Transverse colon (tissue), 4 donors: Measurements from ENCODE around the gene KRT3. TPM values are rescaled to one million over a fixed set of nuclear protein-coding genes. Genes with fewer than 3 reads are reported as not detected.

ENCODE experiments used
- DNase-seq: peaks from one replicate; pipeline ENCODE4 v3.0.0-alpha.2; 2019
- H3K27ac ChIP-seq, 4 donors: fragments of 200-600 bp; sonication (generic); 2 replicates each; pipeline ENCODE4 v1.5.1; 2016 to 2018; ENCODE audit warnings: inconsistent platforms in 4 of 4
- H3K27me3 ChIP-seq: fragments of 200-600 bp; sonication (generic); 2 replicates; pipeline ENCODE4 v1.5.1; 2017; ENCODE audit warnings: inconsistent platforms
- H3K36me3 ChIP-seq, 4 donors: fragments of 200-600 bp; sonication (generic); 2 replicates each; pipeline ENCODE4 v1.5.1; 2017 to 2019; ENCODE audit warnings: inconsistent platforms in 4 of 4
- H3K4me1 ChIP-seq, 4 donors: fragments of 200-600 bp; sonication (generic); 2 replicates each; pipeline ENCODE4 v1.5.1; 2017 to 2020; ENCODE audit warnings: inconsistent platforms in 4 of 4
- H3K4me3 ChIP-seq, 4 donors: fragments of 200-600 bp; sonication (generic); 1 replicate in 1 of 4; 2 replicates in 3 of 4; pipeline versions ENCODE4 v1.5.1 to v1.6.1; 2017 to 2019; ENCODE audit warnings: inconsistent platforms in 4 of 4
- H3K9me3 ChIP-seq, 2 donors: fragments of 200-600 bp; sonication (generic); 2 replicates each; pipeline ENCODE4 v1.5.1; 2017 to 2019; ENCODE audit warnings: inconsistent platforms in 2 of 2
- EP300 ChIP-seq: sonication (generic); formaldehyde crosslinking; IDR thresholded peaks from one replicate; pipeline ENCODE4 v1.6.1; 2017; ENCODE audit warnings: antibody characterized with exemption, low read depth
- POLR2A ChIP-seq: fragments of 450-650 bp; IDR thresholded peaks from one replicate; pipeline ENCODE4 v1.6.1; 2016; ENCODE audit warnings: antibody characterized with exemption, mild to moderate bottlenecking, moderate library complexity
- POLR2AphosphoS5 ChIP-seq, 3 donors: sonication (generic); formaldehyde crosslinking; IDR thresholded peaks; one replicate each; pipeline ENCODE4 v1.6.1; 2016; ENCODE audit warnings: antibody characterized with exemption in 3 of 3
- WGBS, 2 donors: methylation state at CpG; one replicate each; pipeline ENCODE4 v1.1.5; 2018; ENCODE audit warnings: low coverage in 1 of 2; 5-methylcytosine and 5-hydroxymethylcytosine counted together
- in situ Hi-C, 4 donors: fragments of 200-750 bp; cut with MboI; loops; one replicate each; pipeline versions ENCODE4 v1.15.0 to v1.15.1; 2017; ENCODE audit warnings: low sequenced_read_pairs in 3 of 4, low pct_ligation_motif_present in 1 of 4, low pct_unique_long_range_greater_than_20kb in 1 of 4
- intact Hi-C: fragments of 100-400 bp; cut with DNase I; formaldehyde crosslinking; loops from one replicate; pipeline ENCODE4 v1.15.1; 2023; ENCODE audit warnings: low total_unique reads
- total RNA-seq, 4 donors: library from RNA; depleted of rRNA; stranded (reverse); fragments of >200 nt; gene quantifications; one replicate each; pipeline ENCODE4 v1.1.0, GENCODE V29; 2016
- TF ChIP-seq, protein P1 (sequence below), 5 experiments: fragments of 200-600 bp in 3 of 5; fragments of 450-650 bp in 2 of 5; sonication (generic) in 3 of 5; IDR thresholded peaks; 1 replicate in 2 of 5; 2 replicates in 3 of 5; pipeline ENCODE4 v1.5.1; 2016 to 2017; ENCODE audit warnings: antibody characterized with exemption in 5 of 5, inconsistent platforms in 3 of 5, mild to moderate bottlenecking in 2 of 5, moderate library complexity in 1 of 5

KRT3 gene
- total RNA-seq, 4 donors from 2014 or later = not detected

DNA sequence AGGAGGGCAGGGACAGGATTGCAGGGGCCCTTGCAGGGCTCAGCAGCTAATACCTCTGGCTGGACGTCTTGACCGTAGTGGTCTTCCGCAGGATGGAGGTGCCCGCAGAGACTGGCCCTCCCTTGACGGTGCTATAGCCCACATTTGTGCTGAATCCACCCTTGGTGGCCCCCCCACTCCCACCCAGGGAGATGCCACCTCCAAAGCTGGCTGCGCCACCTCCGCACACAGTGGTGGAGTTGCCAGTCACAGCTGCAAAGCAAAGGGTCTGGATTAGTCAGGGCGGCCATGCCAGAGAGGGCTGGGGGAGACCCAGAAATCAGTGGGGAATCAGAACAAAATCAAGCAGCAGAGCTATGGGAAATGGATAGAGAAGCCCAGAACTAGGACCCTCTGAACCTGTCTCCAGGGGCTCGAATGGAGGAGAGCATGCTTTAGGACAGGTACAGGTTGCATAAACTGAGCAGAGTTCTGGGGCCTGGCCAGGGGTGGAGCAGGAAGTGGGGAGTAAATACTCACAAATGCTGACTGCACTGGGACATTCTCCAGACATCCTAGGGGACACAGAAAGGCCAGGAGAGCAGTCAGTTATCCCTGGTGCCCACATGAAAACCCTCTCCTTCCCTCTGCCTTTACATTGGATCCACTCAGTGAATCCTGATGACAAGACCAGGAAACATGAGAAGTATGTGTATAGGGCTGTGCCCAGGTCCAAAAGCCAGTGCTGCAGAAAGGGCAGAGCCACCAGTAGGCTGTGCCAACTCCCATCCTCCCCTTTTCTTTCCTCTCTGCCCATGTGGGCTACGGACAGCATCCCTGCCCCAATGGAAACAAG lies 26.1 kb upstream of the KRT3 start:
- in situ Hi-C loops (no loop called here), intact Hi-C loops (no loop called here)
- peak; percentile 34 for DNase-seq
- WGBS, 2 donors = 14 to 75% methylated on average over 1 to 10 of the region's 10 CpGs
- Histone ChIP-seq H3K27ac (no peak overlapping the region), H3K36me3 (no peaks in the 10 kb centered on the region), H3K4me1 (no peaks in the 10 kb centered on the region), H3K27me3 (peaks cover 10% of the 10 kb centered on the region), H3K9me3 (no peaks in the 10 kb centered on the region), H3K4me3 (no peak overlapping the region)
- TF ChIP-seq POLR2A (no peak), EP300 (no peak), POLR2AphosphoS5 (IDR thresholded peaks at IDR 0.05) (no peak)
- TF ChIP-seq, protein P1, sequence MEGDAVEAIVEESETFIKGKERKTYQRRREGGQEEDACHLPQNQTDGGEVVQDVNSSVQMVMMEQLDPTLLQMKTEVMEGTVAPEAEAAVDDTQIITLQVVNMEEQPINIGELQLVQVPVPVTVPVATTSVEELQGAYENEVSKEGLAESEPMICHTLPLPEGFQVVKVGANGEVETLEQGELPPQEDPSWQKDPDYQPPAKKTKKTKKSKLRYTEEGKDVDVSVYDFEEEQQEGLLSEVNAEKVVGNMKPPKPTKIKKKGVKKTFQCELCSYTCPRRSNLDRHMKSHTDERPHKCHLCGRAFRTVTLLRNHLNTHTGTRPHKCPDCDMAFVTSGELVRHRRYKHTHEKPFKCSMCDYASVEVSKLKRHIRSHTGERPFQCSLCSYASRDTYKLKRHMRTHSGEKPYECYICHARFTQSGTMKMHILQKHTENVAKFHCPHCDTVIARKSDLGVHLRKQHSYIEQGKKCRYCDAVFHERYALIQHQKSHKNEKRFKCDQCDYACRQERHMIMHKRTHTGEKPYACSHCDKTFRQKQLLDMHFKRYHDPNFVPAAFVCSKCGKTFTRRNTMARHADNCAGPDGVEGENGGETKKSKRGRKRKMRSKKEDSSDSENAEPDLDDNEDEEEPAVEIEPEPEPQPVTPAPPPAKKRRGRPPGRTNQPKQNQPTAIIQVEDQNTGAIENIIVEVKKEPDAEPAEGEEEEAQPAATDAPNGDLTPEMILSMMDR (IDR thresholded peaks at IDR 0.05) = no peak

DNA sequence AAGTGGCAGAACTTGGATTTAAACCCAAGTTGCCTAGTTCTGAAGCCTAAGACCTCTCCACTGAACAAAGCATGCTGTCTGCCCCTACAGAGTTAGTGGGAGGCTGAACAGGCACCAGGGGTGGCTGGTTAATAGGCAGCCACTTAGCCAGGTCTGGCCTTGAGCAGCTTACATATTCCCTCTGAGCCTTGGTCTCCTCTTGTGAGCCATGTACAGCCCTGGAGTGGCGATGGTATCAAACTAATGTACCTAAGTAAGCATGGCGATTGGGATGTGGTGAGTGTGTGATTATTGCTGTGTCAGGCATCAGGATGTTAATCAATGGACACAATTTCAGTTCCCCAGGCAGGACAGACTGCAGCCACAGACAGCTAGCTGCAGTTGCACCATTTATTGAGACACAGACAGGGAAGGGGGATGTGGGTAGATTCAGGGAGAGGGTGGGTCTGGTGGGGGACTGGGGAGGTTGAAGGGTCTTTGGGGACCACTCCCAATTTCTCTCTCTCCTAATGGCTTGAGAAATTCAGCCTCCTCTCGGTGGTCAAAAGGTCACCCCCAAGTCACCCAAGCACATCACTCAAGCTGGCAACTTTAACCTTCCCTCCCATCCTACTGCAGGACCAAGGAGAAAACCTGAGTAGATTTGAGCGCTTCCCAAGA lies 25.3 kb upstream of the KRT3 start:
- no peak overlapping the region for H3K27ac ChIP-seq
- WGBS, 2 donors = 60 to 85% methylated on average over 1 to 4 of the region's 4 CpGs
- in situ Hi-C loops = no loop called here

DNA sequence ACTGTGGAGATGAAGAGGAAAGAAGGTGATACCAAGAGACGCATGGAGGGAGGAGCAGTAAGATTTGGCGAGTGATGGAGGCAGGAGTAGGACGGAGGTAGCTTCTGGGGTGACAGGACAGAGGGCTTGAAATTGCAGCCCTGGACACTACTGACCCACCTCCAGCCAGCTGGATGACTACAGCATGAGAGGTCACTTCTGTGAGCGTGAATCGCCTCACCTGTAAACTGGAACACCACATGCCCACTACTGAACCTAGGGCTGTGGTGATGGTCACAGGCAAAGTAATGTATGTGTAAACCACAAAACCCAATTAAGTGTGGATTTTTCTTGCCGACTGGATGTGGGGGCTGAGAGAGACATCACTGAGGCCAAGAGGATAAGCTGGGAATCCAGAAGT lies 24.6 kb upstream of the KRT3 start:
- Histone ChIP-seq H3K9me3 (no peaks in the 10 kb centered on the region), H3K4me3 (no peak overlapping the region), H3K27ac (no peak overlapping the region), H3K4me1 (no peaks in the 10 kb centered on the region), H3K27me3 (peaks cover 10% of the 10 kb centered on the region), H3K36me3 (no peaks in the 10 kb centered on the region)
- no peak for DNase-seq
- in situ Hi-C loops (no loop called here), intact Hi-C loops (no loop called here)
- WGBS, 2 donors = 91 to 93% methylated on average over 4 to 6 of the region's 6 CpGs
- TF ChIP-seq POLR2A = no peak
- TF ChIP-seq, protein P1 (IDR thresholded peaks at IDR 0.05) = no peak
- TF ChIP-seq EP300 = no peak
- TF ChIP-seq POLR2AphosphoS5 (IDR thresholded peaks at IDR 0.05) = no peak

More for the DNA sequence above, 25.3 kb upstream of the KRT3 start:
- H3K36me3 ChIP-seq = no peaks in the 10 kb centered on the region
- peaks cover 10% of the 10 kb centered on the region for H3K27me3 ChIP-seq
- no peaks in the 10 kb centered on the region for H3K9me3 ChIP-seq
- TF ChIP-seq EP300 (no peak), POLR2A (no peak), POLR2AphosphoS5 (IDR thresholded peaks at IDR 0.05) (no peak)
- TF ChIP-seq, protein P1 (IDR thresholded peaks at IDR 0.05) = no peak
- no peaks in the 10 kb centered on the region for H3K4me1 ChIP-seq
- no peak for DNase-seq
- intact Hi-C loops = no loop called here
- H3K4me3 ChIP-seq = no peak overlapping the region

DNA sequence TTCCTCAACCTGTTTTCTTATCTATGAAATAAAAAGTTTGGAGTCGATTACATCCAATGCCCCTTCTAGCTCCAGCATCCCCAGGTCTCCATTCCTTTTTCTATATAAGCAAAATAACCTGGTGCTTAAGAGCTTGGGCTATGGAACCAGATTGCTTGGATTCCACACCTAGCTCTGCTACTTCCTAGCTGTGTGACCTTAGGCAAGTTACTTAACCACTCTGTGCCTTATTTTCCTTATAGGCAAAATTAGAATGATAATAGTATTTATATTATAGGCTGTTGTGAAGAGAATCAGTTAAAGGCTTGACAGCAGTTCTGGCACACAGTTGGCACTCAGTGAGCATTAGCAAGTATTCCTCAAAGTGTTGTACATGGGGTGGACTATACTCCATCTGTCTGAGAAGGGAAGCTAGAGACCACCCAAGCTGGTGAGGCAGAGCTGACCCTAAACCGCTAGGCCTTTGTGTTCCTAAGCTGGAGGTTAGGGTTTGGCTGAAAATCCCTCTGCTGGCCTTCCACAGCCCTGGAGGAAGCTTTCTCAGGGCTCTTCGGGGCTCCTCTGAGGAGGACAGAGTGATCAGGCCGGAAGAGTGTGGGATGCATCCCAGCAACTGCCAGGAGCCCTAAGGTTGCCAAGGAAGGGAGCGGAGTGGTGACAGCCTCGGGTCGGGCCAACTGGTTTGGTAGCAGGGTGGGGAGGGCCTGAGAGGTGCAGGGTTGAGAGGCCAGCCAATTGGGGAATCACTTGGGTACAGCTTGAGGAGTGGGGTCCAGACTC lies 24.0 kb upstream of the KRT3 start:
- no peak overlapping the region for H3K27ac ChIP-seq
- in situ Hi-C loops = no loop called here
- intact Hi-C loops = no loop called here
- H3K4me3 ChIP-seq = no peak overlapping the region
- H3K4me1 ChIP-seq = no peaks in the 10 kb centered on the region
- TF ChIP-seq POLR2A (no peak), POLR2AphosphoS5 (IDR thresholded peaks at IDR 0.05) (no peak), EP300 (no peak)
- TF ChIP-seq, protein P1 (IDR thresholded peaks at IDR 0.05) = no peak
- H3K36me3 ChIP-seq = no peaks in the 10 kb centered on the region
- no peak for DNase-seq
- no peaks in the 10 kb centered on the region for H3K9me3 ChIP-seq
- H3K27me3 ChIP-seq = peaks cover 10% of the 10 kb centered on the region
- 86 to 87% methylated on average over 1 to 7 of the region's 7 CpGs for WGBS, 2 donors
